Measurements from ENCODE around the gene GNAT1. TPM values are rescaled to one million over a fixed set of nuclear protein-coding genes. Genes with fewer than 3 reads are reported as not detected.

The GNAT1 gene
- total RNA-seq, 1 experiment from 2014 or later = not detected

DNA sequence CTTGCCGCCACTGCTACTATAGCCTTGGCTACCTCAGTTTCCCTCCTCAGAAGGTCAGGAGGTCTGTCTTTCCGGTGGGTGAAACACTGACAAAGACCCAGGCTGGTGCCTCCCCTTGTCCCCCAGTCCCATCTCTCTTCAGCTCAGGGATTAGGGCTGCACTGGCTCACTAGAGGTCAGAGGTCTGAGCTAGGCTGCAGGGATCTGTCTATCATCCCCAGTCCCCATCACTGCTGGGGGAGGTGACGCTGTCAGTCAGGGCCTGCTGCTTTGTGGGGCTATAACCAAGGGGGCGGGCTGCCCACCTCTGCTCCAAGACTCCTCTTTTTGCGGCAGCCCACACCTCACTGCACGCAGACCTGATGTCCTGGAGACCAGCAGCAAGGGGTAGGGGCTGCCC is 22.6 kb upstream of the GNAT1 start:
- no peak overlapping the region for H3K23ac ChIP-seq (ENCODE audit: insufficient read length, low read depth, low read length)
- TF ChIP-seq CTCF (conservative IDR thresholded peaks at IDR 0.05) = no peak
- no peak overlapping the region for H2BK20ac ChIP-seq (ENCODE audit: low read depth, low read length, poor library complexity, severe bottlenecking)
- no peak overlapping the region for H3K9ac ChIP-seq (ENCODE audit: extremely low read depth, insufficient read length, low read length)
- H4K20me1 ChIP-seq (ENCODE audit: control insufficient read depth, insufficient read depth, insufficient read length) = no peaks in the 10 kb centered on the region
- H3K4me1 Mint-ChIP-seq = peaks cover 35 to 54% of the 10 kb centered on the region in 2 experiments
- no peak overlapping the region for H3K56ac ChIP-seq (ENCODE audit: insufficient read length, low read depth, low read length)
- H3K23me2 ChIP-seq (ENCODE audit: insufficient read length, low read depth, low read length, poor library complexity, severe bottlenecking) = no peaks in the 10 kb centered on the region
- H3K27me3 Mint-ChIP-seq (ENCODE audit: low read depth) = no peaks in the 10 kb centered on the region; the same call in 1 of the 2 replicates
- H2BK12ac ChIP-seq (ENCODE audit: insufficient read length, low read depth, low read length) = no peak overlapping the region
- H3K4ac ChIP-seq (ENCODE audit: low read depth, low read length) = no peak overlapping the region
- H2BK15ac ChIP-seq (ENCODE audit: low read depth, low read length) = no peak overlapping the region
- H4K8ac ChIP-seq (replicated peaks; ENCODE audit: insufficient read length, low read depth, low read length) = no peak overlapping the region
- H3K27ac Mint-ChIP-seq = no peak overlapping the region
- no peak overlapping the region for H3K4me3 Mint-ChIP-seq
- no peaks in the 10 kb centered on the region for H3K79me2 ChIP-seq (ENCODE audit: insufficient read depth, low read length)
- no peak overlapping the region for H3K18ac ChIP-seq (ENCODE audit: insufficient read length, low read depth, low read length)
- no peak overlapping the region for H4K5ac ChIP-seq (ENCODE audit: insufficient read length, low read depth, low read length)
- no peak overlapping the region for H2AK5ac ChIP-seq (ENCODE audit: insufficient read length, low read length)
- no peaks in the 10 kb centered on the region for H3K27me3 ChIP-seq (ENCODE audit: insufficient read depth, low read length)
- H3K79me1 ChIP-seq (ENCODE audit: insufficient read depth, low read depth, low read length, poor library complexity, severe bottlenecking) = no peaks in the 10 kb centered on the region
- no peak overlapping the region for H3K4me2 ChIP-seq (ENCODE audit: insufficient read depth, insufficient read length, low read length)
- H3K27ac ChIP-seq (ENCODE audit: insufficient read length, low read depth, low read length) = no peak overlapping the region
- H3K4me1 ChIP-seq (ENCODE audit: insufficient read depth, low read length) = peaks cover 7% of the 10 kb centered on the region; the same call in 1 of the 2 replicates
- no peaks in the 10 kb centered on the region for H3K9me3 Mint-ChIP-seq
- H2BK5ac ChIP-seq (ENCODE audit: insufficient read length, low read length) = no peak overlapping the region
- H3T11ph ChIP-seq (ENCODE audit: low read length) = no peak overlapping the region
- no peak overlapping the region for H3K14ac ChIP-seq (ENCODE audit: insufficient read depth, low read length)
- H2AFZ ChIP-seq (ENCODE audit: low read length) = no peak overlapping the region
- H4K91ac ChIP-seq (ENCODE audit: insufficient read length, low read depth, low read length) = no peak overlapping the region
- no peaks in the 10 kb centered on the region for H3K9me3 ChIP-seq (ENCODE audit: control insufficient read depth, low read depth, low read length)
- no CpG with 5 or more reads among the region's 6 CpGs for WGBS (ENCODE audit: extremely low coverage, insufficient read length, low lambda C conversion rate)
- H2BK120ac ChIP-seq (ENCODE audit: low read depth, low read length, poor library complexity, severe bottlenecking) = no peak overlapping the region
- peaks cover 1 to 18% (median 12%) of the 10 kb centered on the region in 3 experiments for H3K36me3 Mint-ChIP-seq (ENCODE audit: insufficient read depth in 1 of 3, low read depth in 3 of 3)
- no peak for DNase-seq
